ENCODE results near the gene LARGE2. TPM values are rescaled to one million over a fixed set of nuclear protein-coding genes. Genes with fewer than 3 reads are reported as not detected.
A peak's percentile ranks its signal among the peaks of the same experiment; 100 is the strongest.

Gene LARGE2
- total and polyA plus RNA-seq, 9 of the 15 experiments (the other 6 are each of a cell fraction or from before 2014, with no cell fraction given), result 0.56 to 14.1 (median 6.6) TPM

GRCh38 chr11:45964911-45965389, 42.5 kb downstream of the LARGE2 start (continued):
- peak in 1 of 2 experiments; percentile 55; a peak in 1 of 4 replicates for TF ChIP-seq RCOR1 (IDR thresholded peaks at IDR 0.05; ENCODE audit: borderline replicate concordance in 1 of 2, low read depth in 2 of 2, low read length in 2 of 2)
- TF ChIP-seq, protein P1, sequence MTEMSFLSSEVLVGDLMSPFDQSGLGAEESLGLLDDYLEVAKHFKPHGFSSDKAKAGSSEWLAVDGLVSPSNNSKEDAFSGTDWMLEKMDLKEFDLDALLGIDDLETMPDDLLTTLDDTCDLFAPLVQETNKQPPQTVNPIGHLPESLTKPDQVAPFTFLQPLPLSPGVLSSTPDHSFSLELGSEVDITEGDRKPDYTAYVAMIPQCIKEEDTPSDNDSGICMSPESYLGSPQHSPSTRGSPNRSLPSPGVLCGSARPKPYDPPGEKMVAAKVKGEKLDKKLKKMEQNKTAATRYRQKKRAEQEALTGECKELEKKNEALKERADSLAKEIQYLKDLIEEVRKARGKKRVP (CRISPR knock-in tag; IDR thresholded peaks at IDR 0.05), result no peak
- TF ChIP-seq SREBF2 (CRISPR knock-in tag; IDR thresholded peaks at IDR 0.05), result no peak
- TF ChIP-seq ZNF197 (CRISPR knock-in tag; IDR thresholded peaks at IDR 0.05; ENCODE audit: low read depth), result no peak
- no peak for TF ChIP-seq CHD7 (IDR thresholded peaks at IDR 0.05; ENCODE audit: low read depth, low read length)
- no peak for TF ChIP-seq PHF20 (IDR thresholded peaks at IDR 0.05; ENCODE audit: partially characterized antibody)
- no peak for TF ChIP-seq RBM17 (IDR thresholded peaks at IDR 0.05; ENCODE audit: borderline replicate concordance, low read depth, low read length)
- no peak for TF ChIP-seq FUS (optimal IDR thresholded peaks at IDR 0.05; ENCODE audit: low read depth, low read length)
- no peak for TF ChIP-seq ZMIZ1 (IDR thresholded peaks at IDR 0.05; ENCODE audit: low read depth in 2 of 2, low read length in 2 of 2)
- no peak for TF ChIP-seq ZNF143 (CRISPR knock-in tag; IDR thresholded peaks at IDR 0.05)
- TF ChIP-seq THAP7 (CRISPR knock-in tag; IDR thresholded peaks at IDR 0.05), result no peak

Data from K562 (cell line).